BE2C (cell line): ENCODE measurements around the gene FOLR1.
A peak's percentile ranks its signal among the peaks of the same experiment; 100 is the strongest.

ENCODE experiments used
- DNase-seq: peaks from one replicate; pipeline ENCODE4 v3.0.0-alpha.2; 2020
- H3K27me3 ChIP-seq: fragments of 250-450 bp; sonication (Bioruptor Pico); 2 replicates; pipeline ENCODE4 v1.5.1; 2020; ENCODE audit warnings: mild to moderate bottlenecking
- H3K36me3 ChIP-seq: fragments of 250-450 bp; sonication (Bioruptor Pico); 2 replicates; pipeline ENCODE4 v1.5.1; 2020; ENCODE audit warnings: mild to moderate bottlenecking
- H3K4me1 ChIP-seq: fragments of 250-450 bp; sonication (Bioruptor Pico); 2 replicates; pipeline ENCODE4 v1.5.1; 2020
- H3K4me3 ChIP-seq: 2 replicates; pipeline ENCODE4 v1.5.1; 2011; ENCODE audit warnings: low read depth, low read length
- H3K9me3 ChIP-seq: fragments of 250-450 bp; sonication (Bioruptor Pico); 2 replicates; pipeline ENCODE4 v1.5.1; 2020
- TF ChIP-seq, protein P1 (sequence below): IDR thresholded peaks from 2 replicates; pipeline ENCODE4 v1.5.1; 2012; ENCODE audit warnings: mild to moderate bottlenecking, low read depth, low read length

FOLR1 gene

DNA sequence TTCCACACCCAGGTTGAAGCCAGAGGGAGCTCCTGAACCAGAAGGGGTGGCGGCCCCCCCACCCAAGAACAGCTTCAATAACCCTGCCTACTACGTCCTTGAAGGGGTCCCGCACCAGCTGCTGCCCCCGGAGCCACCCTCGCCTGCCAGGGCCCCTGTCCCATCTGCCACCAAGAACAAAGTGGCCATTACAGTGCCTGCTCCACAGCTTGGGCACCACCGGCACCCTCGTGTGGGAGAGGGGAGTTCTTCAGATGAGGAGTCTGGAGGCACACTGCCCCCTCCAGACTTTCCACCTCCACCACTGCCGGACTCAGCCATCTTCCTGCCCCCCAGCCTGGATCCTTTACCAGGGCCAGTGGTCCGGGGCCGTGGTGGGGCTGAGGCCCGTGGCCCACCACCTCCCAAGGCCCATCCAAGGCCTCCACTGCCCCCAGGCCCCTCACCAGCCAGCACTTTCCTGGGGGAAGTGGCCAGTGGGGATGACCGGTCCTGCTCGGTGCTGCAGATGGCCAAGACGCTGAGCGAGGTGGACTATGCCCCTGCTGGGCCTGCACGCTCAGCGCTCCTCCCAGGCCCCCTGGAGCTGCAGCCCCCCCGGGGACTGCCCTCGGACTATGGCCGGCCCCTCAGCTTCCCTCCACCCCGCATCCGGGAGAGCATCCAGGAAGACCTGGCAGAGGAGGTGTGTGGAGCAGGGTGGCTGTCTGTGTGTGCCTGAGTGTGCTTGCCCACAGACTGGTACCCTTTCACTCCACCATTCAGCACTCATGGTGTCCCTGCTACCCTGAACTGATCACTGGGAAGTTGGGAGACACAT lies 45.4 kb downstream of the FOLR1 start:
- peak; percentile 78 for DNase-seq
- TF ChIP-seq, protein P1, sequence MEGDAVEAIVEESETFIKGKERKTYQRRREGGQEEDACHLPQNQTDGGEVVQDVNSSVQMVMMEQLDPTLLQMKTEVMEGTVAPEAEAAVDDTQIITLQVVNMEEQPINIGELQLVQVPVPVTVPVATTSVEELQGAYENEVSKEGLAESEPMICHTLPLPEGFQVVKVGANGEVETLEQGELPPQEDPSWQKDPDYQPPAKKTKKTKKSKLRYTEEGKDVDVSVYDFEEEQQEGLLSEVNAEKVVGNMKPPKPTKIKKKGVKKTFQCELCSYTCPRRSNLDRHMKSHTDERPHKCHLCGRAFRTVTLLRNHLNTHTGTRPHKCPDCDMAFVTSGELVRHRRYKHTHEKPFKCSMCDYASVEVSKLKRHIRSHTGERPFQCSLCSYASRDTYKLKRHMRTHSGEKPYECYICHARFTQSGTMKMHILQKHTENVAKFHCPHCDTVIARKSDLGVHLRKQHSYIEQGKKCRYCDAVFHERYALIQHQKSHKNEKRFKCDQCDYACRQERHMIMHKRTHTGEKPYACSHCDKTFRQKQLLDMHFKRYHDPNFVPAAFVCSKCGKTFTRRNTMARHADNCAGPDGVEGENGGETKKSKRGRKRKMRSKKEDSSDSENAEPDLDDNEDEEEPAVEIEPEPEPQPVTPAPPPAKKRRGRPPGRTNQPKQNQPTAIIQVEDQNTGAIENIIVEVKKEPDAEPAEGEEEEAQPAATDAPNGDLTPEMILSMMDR, result peak; percentile 20; the same call in 1 of the 2 replicates
- H3K36me3 ChIP-seq, result peaks cover 96% of the 10 kb centered on the region
- peaks cover 18% of the 10 kb centered on the region for H3K4me1 ChIP-seq
- no peaks in the 10 kb centered on the region for H3K27me3 ChIP-seq
- peak overlapping the region; percentile 22 for H3K4me3 ChIP-seq
- no peaks in the 10 kb centered on the region for H3K9me3 ChIP-seq

DNA sequence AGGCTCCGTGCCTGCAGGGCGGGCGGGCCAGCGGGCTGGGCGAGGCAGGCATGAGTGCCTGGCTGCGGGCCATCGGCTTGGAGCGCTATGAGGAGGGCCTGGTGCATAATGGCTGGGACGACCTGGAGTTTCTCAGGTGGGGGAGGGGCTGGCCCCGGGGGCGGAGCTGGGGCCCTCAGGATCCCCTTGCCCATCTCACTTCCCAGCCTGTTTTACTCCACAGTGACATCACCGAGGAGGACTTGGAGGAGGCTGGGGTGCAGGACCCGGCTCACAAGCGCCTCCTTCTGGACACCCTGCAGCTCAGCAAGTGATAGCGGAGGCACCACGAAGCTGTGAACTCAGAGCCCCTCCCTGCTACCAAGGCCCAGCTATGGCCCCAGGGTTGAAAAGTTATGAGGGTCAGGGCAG lies 46.1 kb downstream of the FOLR1 start:
- Histone ChIP-seq H3K4me3 (peak overlapping the region; percentile 67), H3K4me1 (peaks cover 18% of the 10 kb centered on the region), H3K36me3 (peaks cover 96% of the 10 kb centered on the region), H3K9me3 (no peaks in the 10 kb centered on the region), H3K27me3 (no peaks in the 10 kb centered on the region)
- TF ChIP-seq, protein P1, result peak; percentile 94
- DNase-seq, result peak; percentile 94

DNA sequence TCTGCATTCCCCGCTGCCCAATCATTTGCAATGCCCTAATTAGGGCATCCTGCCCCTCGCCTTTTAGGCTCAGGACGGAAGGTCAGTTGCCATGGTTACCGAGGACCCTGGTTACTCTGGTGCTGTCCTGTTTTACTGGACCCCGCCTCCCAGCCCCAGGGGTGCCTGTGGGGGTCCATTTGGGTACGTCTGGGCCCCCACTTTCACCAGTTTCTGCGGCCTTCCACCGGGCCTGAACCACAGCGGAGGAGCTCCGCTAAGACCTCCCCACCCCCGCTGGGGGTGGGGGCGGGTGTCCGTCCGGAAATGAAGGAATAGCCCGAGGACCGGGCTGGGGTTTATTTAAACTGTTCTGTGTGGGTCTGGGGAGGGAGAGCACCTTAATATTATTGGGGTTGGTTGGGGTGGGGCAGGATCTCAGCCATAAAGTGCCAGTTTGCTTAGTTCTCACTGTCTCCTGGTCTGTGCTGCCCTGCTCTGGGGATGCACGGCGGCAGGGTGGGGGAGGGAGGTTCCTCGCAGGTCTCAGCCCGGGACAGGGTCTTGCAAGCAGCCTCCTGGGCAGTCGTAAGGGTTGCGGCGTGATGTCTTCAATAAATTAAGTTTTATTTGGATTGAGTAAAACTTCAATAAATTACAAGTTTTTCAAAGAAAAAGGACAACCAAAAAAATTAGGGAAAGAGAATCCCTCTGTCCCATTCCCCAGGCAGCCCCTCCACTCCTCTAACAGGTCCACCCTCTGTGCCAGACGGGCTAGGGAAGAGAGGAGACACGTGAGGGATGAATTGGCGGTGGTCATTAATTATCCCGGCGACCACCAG lies 46.8 kb downstream of the FOLR1 start:
- Histone ChIP-seq H3K4me3 (peak overlapping the region; percentile 67), H3K36me3 (peaks cover 96% of the 10 kb centered on the region), H3K4me1 (peaks cover 18% of the 10 kb centered on the region), H3K27me3 (no peaks in the 10 kb centered on the region), H3K9me3 (no peaks in the 10 kb centered on the region)
- TF ChIP-seq, protein P1, result no peak; the same call in 1 of the 2 replicates
- DNase-seq, result peak; percentile 82

DNA sequence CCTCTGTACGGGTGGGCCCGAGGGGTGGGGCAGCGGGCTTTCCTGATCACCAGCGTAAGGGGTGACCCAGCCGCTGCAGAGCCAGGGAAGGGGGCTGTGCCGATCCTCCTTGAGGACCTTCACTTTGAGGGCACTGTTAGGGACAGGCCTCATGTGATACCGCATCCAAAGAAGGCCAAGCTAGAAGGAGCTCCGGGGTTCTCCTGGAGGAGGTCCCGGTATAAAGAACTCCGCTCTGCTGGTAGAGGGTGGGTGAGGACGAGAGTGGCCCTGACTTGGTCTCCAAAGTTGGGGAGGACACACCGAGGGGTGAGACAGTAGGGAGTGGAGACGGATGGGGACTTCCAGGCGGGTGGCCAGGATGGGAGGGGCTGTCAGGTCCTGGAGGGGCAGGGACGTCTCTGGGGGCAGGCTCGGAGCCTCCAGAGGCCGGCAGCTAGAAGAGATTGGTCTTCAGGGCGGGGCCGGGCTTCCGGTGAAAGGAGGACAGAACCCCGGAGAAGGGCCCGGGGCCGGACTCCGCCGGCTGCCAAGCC lies 47.4 kb downstream of the FOLR1 start:
- H3K4me1 ChIP-seq, result peaks cover 18% of the 10 kb centered on the region
- DNase-seq, result peak; percentile 94
- H3K9me3 ChIP-seq, result no peaks in the 10 kb centered on the region
- TF ChIP-seq, protein P1, result no peak
- peak overlapping the region; percentile 67 for H3K4me3 ChIP-seq
- no peaks in the 10 kb centered on the region for H3K27me3 ChIP-seq
- H3K36me3 ChIP-seq, result peaks cover 90% of the 10 kb centered on the region

DNA sequence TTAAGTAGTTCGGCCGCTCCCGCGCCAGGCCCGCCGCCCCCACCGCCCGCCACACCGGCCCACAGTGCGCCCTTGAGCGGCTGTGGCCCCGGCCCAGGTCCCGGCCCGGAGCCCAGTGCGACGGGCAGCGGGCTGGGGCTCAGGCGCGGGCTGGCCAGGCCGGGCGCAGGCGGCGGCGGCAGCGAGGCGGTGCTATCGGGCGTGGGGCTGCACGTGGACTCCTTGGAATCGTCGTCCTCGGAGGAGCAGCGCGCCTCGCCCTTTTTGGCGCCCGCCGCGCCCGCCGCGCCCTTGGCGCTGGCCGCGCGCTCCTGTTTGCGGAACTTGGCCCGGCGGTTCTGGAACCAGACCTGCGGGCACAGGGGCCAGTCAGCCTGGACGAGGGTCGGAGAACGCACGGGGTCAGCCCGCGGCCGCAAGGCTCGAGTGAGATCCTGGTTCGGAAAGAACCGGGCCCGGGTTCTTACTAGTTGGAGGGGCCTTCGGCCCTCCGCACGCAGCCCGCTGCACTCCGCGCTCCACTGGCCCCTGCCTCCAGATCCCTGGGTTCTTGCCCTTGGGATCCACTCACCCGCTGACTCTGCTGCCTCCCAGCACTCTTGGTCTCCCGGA lies 48.0 kb downstream of the FOLR1 start:
- Histone ChIP-seq H3K4me3 (peak overlapping the region; percentile 100), H3K36me3 (peaks cover 84% of the 10 kb centered on the region), H3K4me1 (peaks cover 18% of the 10 kb centered on the region), H3K9me3 (no peaks in the 10 kb centered on the region), H3K27me3 (no peaks in the 10 kb centered on the region)
- TF ChIP-seq, protein P1, result no peak
- peak; percentile 54 for DNase-seq
